GM13976 (cell line): Measurements from ENCODE around the gene UTP25.

Source experiments
- DNase-seq: peaks from one replicate; pipeline ENCODE4 v3.0.0; 2012; ENCODE audit warnings: low spot score
- in situ Hi-C: fragments of 300-500 bp; cut with MboI; formaldehyde crosslinking; loops from one replicate; pipeline ENCODE4 v1.12.0; 2022; ENCODE audit warnings: low sequenced_read_pairs, mixed read lengths, inconsistent platforms; ENCODE audit not compliant: unreplicated experiment
- TF ChIP-seq, protein P1 (sequence below): IDR thresholded peaks from 2 replicates; pipeline ENCODE4 v1.5.1; 2012; ENCODE audit warnings: borderline replicate concordance, mild to moderate bottlenecking; ENCODE audit not compliant: insufficient read depth; ENCODE audit errors: extremely low read depth, missing control alignments, control extremely low read depth

The UTP25 gene

GRCh38 chr1:209815490-209815889 lies 12.3 kb upstream of the UTP25 start:
- in situ Hi-C loops = no loop called here
- DNase-seq = no peak
- TF ChIP-seq, protein P1, sequence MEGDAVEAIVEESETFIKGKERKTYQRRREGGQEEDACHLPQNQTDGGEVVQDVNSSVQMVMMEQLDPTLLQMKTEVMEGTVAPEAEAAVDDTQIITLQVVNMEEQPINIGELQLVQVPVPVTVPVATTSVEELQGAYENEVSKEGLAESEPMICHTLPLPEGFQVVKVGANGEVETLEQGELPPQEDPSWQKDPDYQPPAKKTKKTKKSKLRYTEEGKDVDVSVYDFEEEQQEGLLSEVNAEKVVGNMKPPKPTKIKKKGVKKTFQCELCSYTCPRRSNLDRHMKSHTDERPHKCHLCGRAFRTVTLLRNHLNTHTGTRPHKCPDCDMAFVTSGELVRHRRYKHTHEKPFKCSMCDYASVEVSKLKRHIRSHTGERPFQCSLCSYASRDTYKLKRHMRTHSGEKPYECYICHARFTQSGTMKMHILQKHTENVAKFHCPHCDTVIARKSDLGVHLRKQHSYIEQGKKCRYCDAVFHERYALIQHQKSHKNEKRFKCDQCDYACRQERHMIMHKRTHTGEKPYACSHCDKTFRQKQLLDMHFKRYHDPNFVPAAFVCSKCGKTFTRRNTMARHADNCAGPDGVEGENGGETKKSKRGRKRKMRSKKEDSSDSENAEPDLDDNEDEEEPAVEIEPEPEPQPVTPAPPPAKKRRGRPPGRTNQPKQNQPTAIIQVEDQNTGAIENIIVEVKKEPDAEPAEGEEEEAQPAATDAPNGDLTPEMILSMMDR = no peak

- DNase-seq = no peak
- in situ Hi-C loops = no loop called here
- TF ChIP-seq, protein P1 = no peak
These were observed 11.8 kb upstream of the UTP25 start for GRCh38 chr1:209815931-209816341.

DNA sequence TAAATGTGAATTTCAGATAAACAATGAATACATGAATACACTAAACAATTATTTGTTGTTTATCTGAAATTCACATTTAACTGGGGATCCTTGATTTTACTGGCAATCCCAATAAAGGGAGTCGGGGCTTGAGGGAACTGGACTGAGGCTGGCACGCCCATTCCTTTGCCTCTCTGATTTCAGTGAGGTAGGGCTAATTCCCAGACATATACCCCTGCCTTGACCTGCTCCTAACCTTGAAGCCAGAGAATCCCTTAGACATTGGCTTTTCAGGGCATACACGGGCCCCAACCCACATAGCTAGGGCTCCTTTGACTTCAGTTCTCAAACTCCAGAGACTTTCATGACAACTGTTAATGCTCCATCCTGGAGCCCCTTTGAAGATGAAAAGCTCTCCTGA lies 10.8 kb upstream of the UTP25 start:
- TF ChIP-seq, protein P1 = no peak
- in situ Hi-C loops = no loop called here
- DNase-seq = no peak

DNA sequence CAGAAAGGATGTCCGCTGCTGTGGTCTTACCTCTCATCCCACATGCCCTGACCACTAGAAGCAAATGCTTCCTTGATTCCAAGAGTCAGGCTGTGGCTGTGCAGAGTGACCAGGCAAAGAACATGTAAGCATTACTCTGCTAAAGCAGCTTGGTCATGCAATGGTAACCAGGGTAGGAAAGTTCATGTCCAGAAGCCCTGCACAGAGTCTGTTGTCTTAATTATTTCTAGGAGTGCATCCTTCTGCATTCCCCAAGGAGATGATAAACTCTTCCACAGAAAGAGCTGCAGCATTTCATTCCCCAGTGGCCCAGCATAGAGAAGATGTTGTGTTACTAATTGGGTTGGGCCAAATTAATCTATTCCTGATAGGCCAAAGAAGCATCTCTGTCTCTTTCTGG lies 10.1 kb upstream of the UTP25 start:
- in situ Hi-C loops = no loop called here
- DNase-seq = no peak
- TF ChIP-seq, protein P1 = no peak

DNA sequence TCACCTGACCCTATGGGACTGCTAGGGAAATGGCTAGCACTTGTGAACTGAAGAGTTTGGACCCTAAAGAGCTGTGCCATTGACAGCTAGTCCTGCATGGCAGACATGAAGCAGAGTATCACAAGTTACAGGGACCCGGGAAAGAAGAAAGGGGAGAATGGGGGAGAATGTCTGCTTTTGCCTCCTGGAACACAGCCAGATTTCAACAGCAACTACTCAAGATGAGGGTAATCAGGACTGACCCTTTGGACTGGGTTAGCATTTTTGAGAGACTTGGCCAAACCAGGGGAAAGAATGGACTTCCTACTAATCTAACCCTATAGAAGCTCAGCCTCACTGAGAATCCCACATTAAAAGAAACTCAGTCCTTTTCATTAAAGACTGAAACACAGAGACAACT lies 8.7 kb upstream of the UTP25 start:
- TF ChIP-seq, protein P1 = no peak
- in situ Hi-C loops = no loop called here
- no peak for DNase-seq

- in situ Hi-C loops = no loop called here
- TF ChIP-seq, protein P1 = no peak
- DNase-seq = no peak
These were observed 6.8 kb upstream of the UTP25 start for GRCh38 chr1:209820986-209821385.

DNA sequence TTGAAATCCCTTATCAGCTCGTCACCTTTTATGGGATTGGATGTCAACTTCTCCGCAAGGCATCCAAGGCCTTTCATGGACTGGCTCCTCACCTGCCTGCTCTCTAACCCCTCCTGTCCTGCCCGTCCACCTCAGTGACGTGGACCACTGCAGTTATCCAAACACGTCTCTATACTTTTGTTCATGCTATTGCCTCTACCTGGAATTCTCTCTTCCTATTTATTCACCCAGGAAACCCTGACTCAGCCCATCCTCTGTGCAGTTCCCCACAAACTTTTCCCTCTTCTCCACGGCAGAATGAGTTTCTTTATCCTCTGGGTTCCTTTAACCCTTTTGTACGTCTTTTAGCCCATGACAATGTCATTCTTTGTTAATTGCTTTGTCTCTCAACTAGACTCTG lies 5.1 kb upstream of the UTP25 start:
- TF ChIP-seq, protein P1 = no peak
- no peak for DNase-seq
- in situ Hi-C loops = no loop called here
